Esophagus muscularis mucosa (tissue), 4 donors: ENCODE measurements around the gene BMP2K. TPM values are rescaled to one million over a fixed set of nuclear protein-coding genes. Genes with fewer than 3 reads are reported as not detected.
A peak's percentile ranks its signal among the peaks of the same experiment; 100 is the strongest.

ENCODE experiments used
- DNase-seq: peaks from one replicate; pipeline ENCODE4 v3.0.0-alpha.2; 2017; ENCODE audit errors: extremely low spot score
- H3K27ac ChIP-seq, 4 donors: fragments of 200-600 bp; sonication (generic); replicated peaks in 1 of 4; 1 replicate in 3 of 4; 2 replicates in 1 of 4; pipeline ENCODE4 v1.5.1; 2016 to 2019; ENCODE audit warnings: mild to moderate bottlenecking in 1 of 4
- H3K27me3 ChIP-seq, 4 donors: fragments of 200-600 bp; sonication (generic); one replicate each; pipeline versions ENCODE4 v1.5.1 to v1.6.0; 2016 to 2019
- H3K36me3 ChIP-seq, 4 donors: fragments of 200-600 bp; sonication (generic); one replicate each; pipeline ENCODE4 v1.5.1; 2016 to 2019
- H3K4me1 ChIP-seq, 4 donors: fragments of 200-600 bp; sonication (generic); one replicate each; pipeline ENCODE4 v1.5.1; 2016 to 2019
- H3K4me3 ChIP-seq, 4 donors: fragments of 200-600 bp; sonication (generic); 1 replicate in 2 of 4; 2 replicates in 2 of 4; pipeline ENCODE4 v1.5.1; 2016 to 2019; ENCODE audit warnings: mild to moderate bottlenecking in 4 of 4, moderate library complexity in 1 of 4
- H3K9me3 ChIP-seq, 4 donors: fragments of 200-600 bp; sonication (generic); 1 replicate in 3 of 4; 2 replicates in 1 of 4; pipeline ENCODE4 v1.5.1; 2016 to 2019
- CTCF ChIP-seq, 3 experiments: fragments of 200-600 bp in 2 of 3; fragments of 450-650 bp in 1 of 3; sonication (generic) in 2 of 3; IDR thresholded peaks; one replicate each; pipeline ENCODE4 v1.5.1; 2017 to 2019; ENCODE audit warnings: antibody characterized with exemption in 3 of 3, mild to moderate bottlenecking in 2 of 3, moderate library complexity in 1 of 3
- EP300 ChIP-seq: sonication (generic); formaldehyde crosslinking; IDR thresholded peaks from one replicate; pipeline ENCODE4 v1.6.1; 2017; ENCODE audit warnings: antibody characterized with exemption
- POLR2A ChIP-seq: fragments of 450-650 bp; IDR thresholded peaks from one replicate; pipeline ENCODE4 v1.6.1; 2017; ENCODE audit warnings: antibody characterized with exemption, moderate library complexity, mild to moderate bottlenecking, low read depth
- POLR2AphosphoS5 ChIP-seq, 2 donors: sonication (generic); formaldehyde crosslinking; IDR thresholded peaks; one replicate each; pipeline ENCODE4 v1.6.1; 2017; ENCODE audit warnings: antibody characterized with exemption in 2 of 2
- WGBS: methylation state at CpG from one replicate; pipeline ENCODE4 v1.1.5; 2018; 5-methylcytosine and 5-hydroxymethylcytosine counted together
- intact Hi-C: fragments of 100-400 bp; cut with DNase I; formaldehyde crosslinking; loops from one replicate; pipeline ENCODE4 v1.15.1; 2023
- small RNA-seq, 3 donors: library from RNA; depleted of rRNA; stranded (forward); fragments of <200 nt; gene quantifications; one replicate each; pipeline ENCODE3, GENCODE V24; 2016
- total RNA-seq, 4 donors: library from RNA; depleted of rRNA; stranded (reverse); fragments of >200 nt; gene quantifications; one replicate each; pipeline versions ENCODE4 v1.1.0 to v1.2.1, GENCODE V29; 2016

Gene BMP2K
- total RNA-seq, 4 donors from 2014 or later = 42.5 to 53.0 (median 45.0) TPM

- no peaks in the 10 kb centered on the region for H3K27me3 ChIP-seq
- 94% methylated on average over 5 of the region's 5 CpGs for WGBS
- no peak for TF ChIP-seq POLR2AphosphoS5 (IDR thresholded peaks at IDR 0.05)
- TF ChIP-seq CTCF (IDR thresholded peaks at IDR 0.05) = no peak
- no peaks in the 10 kb centered on the region for H3K9me3 ChIP-seq
- no peak overlapping the region for H3K27ac ChIP-seq
- intact Hi-C loops = loop anchor here (10.0 kb wide), 3 partner anchors 628 to 1228 kb away; no protein-coding TSS in a partner anchor
- peaks cover 0 to 35% (median 21%) of the 10 kb centered on the region in 4 donors for H3K4me1 ChIP-seq
- no peaks in the 10 kb centered on the region for H3K36me3 ChIP-seq
- no peak for DNase-seq
- H3K4me3 ChIP-seq = no peak overlapping the region
Measured at GRCh38 chr4:78956975-78957374, 180.8 kb downstream of the BMP2K start.

DNA sequence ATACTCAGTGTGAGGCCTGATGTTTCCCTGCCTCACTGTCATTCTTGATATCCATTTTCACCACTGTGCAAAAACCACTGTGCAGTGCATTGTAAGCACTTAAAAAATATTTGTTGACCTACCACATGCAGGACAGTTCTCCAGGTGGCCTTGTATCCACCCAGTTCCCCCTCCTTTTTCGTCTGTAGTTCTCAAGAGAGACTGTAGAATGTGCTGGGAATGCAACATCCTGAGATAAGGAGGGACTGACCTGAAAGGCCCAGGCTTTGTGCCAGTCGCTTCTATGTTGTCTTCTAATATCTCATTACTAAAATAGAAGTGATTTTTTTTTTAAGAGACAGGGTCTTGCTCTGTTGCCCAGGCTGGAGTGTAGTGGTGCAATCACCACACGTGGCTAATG lies 184.8 kb downstream of the BMP2K start:
- no peak for DNase-seq
- intact Hi-C loops = loop anchor here (10.0 kb wide), 1 partner anchor 74 kb away; no protein-coding TSS in a partner anchor
- Histone ChIP-seq H3K27ac (peak overlapping the region in 1 of 4 donors; percentile 81), H3K4me1 (peaks cover 0 to 47% (median 20%) of the 10 kb centered on the region in 4 donors), H3K4me3 (no peak overlapping the region), H3K27me3 (no peaks in the 10 kb centered on the region), H3K36me3 (no peaks in the 10 kb centered on the region), H3K9me3 (no peaks in the 10 kb centered on the region)
- no peak for TF ChIP-seq CTCF (IDR thresholded peaks at IDR 0.05)
- no peak for TF ChIP-seq EP300
- TF ChIP-seq POLR2A = no peak
- no peak for TF ChIP-seq POLR2AphosphoS5 (IDR thresholded peaks at IDR 0.05)
- WGBS = 89% methylated on average over 3 of the region's 3 CpGs

Small RNA genes lying within 50 kb of the gene (small RNA-seq; reads per million reads assigned to genes)
- gene AC098818.1 (0 reads per million in 3 donors), gene MIR5096 (0 reads per million in 3 donors), gene RN7SL127P (0 to 0.08 (median 0) reads per million in 3 donors)

Other genes starting within 250 kb of the BMP2K start
- gene ANXA3, start 224.6 kb upstream of the BMP2K start, total RNA-seq = 100 to 1,000 TPM in 3 of 4 donors, 10 to 100 TPM in 1; 98.4 to 216 (median 186) TPM
- gene PAQR3, start 163.1 kb downstream of the BMP2K start, total RNA-seq = 10 to 100 TPM; 37.8 to 59.3 (median 42.8) TPM